ENCODE data around the gene TSKU.

The TSKU gene, protein sequence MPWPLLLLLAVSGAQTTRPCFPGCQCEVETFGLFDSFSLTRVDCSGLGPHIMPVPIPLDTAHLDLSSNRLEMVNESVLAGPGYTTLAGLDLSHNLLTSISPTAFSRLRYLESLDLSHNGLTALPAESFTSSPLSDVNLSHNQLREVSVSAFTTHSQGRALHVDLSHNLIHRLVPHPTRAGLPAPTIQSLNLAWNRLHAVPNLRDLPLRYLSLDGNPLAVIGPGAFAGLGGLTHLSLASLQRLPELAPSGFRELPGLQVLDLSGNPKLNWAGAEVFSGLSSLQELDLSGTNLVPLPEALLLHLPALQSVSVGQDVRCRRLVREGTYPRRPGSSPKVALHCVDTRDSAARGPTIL

DNA sequence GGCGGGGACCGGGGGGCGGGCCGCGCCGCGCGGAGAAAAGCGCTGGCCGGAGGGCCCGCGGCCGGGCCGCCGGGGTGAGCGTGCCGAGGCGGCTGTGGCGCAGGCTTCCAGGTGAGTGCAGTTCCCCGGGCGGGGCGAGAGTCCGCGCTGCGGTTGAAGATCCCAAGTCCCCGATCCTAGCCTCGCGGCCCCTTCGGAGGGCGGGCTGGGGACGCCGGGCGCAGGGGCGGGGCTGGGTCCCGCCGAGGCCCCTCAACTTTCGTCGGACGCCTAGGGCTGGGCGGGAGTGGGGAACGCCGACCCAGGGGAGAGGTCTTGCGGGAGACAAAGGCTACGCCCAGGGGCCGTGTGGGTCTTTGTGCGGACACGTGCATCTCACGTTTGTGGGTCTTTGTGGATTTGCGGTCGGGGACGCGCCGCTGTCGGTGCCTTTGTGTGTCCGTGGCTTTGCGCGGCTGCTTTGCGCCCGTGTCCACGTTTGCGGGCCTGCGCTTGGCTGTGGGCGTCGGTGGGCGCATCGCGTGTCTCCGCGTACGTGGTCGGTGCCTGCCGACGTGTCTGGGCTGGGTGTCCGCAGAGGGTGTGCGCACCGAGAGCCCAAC lies at the start of gene TSKU:
Gene TSKU (plus strand): TSS at position 63 of the 602 bp plus-strand sequence. CDS start 12,261 bp downstream, outside the sequence.
- DNase-seq (ENCODE audit: low read depth), result no peak

DNA sequence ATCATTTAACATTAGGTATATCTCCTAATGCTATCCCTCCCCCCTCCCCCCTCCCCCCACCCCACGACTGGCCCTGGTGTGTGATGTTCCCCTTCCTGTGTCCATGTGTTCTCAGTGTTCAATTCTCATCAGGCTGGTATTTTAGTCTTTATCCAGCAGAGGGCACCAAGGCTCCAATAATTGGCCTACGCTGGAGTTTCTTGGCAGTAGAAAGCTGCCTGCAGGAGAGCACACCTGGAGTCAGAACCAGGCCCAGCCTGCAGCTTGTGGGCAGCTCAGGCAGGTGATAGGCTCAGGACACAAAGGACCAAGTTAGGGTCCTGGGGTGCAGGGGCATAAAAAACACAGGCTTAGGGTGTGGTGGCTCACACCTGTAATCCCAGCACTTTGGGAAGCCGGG lies 49.2 kb upstream of the TSKU start:
- peak; percentile 39 for DNase-seq (ENCODE audit: low read depth)

DNA sequence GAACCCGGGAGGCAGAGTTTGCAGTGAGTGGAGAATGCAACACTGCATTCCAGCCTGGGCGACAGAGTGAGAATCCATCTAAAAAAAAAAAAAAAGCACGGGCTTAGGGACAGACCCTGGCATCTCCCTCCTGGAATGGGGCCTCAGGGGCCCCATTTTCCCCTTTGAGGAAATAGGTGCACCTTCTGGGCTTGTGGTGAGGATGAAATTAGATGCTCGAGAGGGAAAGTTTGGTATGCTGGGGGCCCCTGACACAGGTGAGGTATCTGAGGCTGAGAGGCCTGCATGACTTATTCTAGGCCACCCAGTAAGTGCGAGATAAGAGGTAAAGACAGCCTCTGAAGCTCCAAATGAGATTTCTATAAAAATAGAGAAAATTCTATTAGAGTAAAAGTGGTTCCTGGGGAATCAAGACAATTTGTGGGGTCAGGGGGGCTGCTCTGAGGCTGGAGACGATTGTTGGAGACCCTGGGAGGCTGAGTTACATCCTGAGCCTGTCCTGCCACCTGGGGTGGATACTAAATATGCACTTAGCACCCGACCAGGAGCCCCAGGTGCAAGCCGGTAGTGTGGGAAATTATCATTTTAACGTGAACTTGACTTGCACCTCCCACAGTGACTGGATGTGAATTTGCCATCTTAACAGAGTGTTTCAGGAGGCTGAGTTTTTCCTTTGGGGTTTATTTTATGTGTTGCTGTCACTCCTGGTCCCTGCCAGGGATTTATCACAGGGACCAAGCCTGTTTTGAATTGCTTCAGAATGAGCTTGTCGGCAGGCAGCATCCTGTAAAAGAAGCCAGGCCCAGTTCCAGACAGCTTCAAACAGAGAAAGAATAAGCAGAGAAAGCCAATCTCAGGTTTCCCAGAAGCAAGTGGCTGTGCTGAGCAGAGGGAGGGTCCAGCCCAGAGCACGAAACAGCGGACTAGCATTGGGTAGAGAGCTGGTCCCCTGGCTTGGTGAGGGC lies 48.4 kb upstream of the TSKU start:
- no peak for DNase-seq (ENCODE audit: low read depth)

DNA sequence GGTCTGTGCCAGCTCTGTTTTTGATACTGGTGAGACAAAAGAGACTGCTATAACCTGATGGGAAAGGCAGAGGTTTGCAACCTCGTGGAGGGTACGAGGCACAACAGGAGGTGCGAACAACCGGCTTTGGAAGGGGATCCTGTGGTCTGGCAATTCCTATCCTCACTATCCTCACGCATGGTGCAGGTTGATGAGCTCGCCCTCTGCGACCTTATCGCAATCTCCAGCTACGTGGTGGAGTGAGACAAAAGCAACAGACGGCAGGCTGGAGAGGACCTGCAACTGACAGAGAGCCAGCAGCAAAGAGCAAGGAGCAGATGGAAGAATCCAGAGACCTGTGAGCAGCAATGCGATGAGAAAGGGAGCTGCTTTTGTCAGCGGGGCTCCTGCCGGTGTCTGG lies 47.3 kb upstream of the TSKU start:
- DNase-seq (ENCODE audit: low read depth), result no peak

GRCh38 chr11:76736266-76736665 lies 46.9 kb upstream of the TSKU start:
- no peak for DNase-seq (ENCODE audit: low read depth)

- no peak for DNase-seq (ENCODE audit: low read depth)
Measured at GRCh38 chr11:76736773-76737495, 46.2 kb upstream of the TSKU start.

DNA sequence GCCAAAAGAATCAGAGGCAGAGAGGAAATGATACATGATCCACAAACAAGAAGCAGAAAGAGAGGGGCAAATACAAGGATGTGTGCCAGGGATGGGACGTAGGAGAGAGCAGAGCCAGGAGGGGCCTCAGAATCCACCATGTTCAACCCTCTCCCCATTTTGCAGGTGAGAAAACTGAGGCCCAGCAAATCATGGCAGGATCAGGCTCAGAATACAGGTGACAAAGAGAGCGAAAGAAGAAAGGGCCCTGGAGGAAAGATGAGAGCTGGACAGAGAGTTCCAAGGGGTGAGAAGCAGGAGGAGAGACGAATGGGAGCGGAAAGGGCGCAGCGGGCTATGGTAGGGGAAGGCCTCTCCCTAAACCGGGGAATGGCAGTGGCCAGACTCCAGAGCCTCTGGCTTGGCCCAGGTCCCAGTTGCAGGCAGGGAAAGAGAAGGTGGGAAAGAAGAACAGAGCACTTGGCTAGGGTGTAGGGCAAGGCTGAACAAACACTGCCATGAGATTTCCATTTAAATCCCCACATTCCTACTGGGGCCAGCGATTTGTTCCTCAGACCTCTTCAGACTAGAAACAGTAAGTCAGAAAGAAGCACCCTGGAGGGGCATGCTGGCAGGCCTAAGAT lies 44.4 kb upstream of the TSKU start:
- no peak for DNase-seq (ENCODE audit: low read depth)

- no peak for DNase-seq (ENCODE audit: low read depth)
Measured at GRCh38 chr11:76739798-76740197, 43.4 kb upstream of the TSKU start.

GRCh38 chr11:76740772-76741171 lies 42.4 kb upstream of the TSKU start:
- no peak for DNase-seq (ENCODE audit: low read depth)

- peak; percentile 51 for DNase-seq (ENCODE audit: low read depth)
Measured at GRCh38 chr11:76742902-76743301, 40.3 kb upstream of the TSKU start.

DNA sequence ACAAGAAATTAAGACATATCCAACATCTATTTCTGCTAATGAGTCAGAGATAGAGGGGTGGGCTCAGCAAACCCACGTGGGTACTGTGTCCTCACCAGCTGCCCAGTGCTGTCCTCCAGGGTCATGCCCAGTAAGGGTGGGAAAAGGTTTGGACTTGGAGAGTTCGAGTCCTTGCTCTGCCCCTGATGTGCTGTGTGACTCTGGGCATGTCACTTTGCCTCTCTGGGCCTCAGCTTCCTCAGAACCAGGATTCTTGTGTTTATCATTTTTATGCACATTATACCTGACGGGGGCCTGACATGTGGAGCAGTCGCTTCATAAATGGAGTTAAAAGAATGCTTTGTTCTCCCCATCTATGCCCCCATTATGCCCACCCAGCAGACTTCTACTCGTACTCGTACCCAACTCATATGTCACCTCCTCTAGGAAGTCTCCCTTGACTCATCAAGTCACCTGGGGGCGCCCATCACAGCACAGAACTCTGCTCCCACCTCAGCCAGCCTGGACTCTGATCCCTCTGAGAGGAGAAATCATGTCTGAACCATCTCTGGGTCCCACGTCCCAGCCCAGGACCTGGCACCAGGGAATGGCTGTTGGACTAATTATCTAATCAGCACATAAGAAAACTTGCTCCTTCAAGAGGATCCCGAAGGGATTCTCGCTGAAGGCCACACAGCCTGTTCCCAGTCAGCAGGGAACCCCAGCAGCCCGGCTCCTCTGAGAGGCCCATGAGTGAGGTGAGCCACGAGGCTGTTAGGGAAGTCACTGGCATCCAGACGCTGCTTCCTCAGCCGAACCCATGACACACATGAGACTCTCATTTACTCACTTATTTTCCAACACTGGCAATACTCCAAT lies 38.7 kb upstream of the TSKU start:
- DNase-seq (ENCODE audit: low read depth), result peak; percentile 60

GRCh38 chr11:76745044-76745376 lies 38.1 kb upstream of the TSKU start:
- no peak for DNase-seq (ENCODE audit: low read depth)

GRCh38 chr11:76745561-76746207 lies 37.5 kb upstream of the TSKU start:
- DNase-seq (ENCODE audit: low read depth), result no peak

DNA sequence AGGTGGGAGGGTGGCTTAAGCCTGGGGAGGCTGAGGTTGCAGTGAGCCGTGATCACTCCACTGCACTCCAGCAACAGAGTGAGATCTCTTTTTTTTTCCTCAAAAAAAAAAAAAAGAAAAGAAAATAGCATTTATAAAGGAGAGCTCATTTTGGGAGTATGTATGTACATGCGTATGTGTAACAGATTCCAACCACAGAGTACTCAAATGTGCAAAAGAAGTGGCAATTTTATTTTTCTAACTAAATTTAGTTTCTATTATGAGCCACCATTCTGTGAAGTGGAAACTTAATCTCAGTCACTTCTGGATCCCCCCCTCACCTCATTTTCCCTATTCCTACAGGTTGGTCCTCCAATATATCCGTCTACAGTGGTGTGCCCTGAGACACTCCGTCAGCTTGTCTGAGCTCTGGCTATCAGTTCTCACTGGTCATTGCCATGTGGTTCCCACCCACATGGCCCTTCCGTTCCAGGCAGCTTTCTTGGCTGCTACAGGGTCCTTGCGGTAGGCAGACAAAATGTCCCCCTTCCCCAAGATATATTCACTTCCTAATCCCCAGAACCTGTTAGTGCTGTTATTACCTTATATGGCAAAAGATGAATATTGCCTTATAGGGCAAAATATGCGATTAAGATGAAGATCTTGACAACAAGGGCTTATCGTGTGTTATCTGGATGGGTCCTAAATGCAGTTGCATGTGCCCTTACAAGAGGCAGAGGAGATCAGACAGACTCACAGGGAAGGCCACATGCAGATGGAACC lies 35.8 kb upstream of the TSKU start:
- no peak for DNase-seq (ENCODE audit: low read depth)

- no peak for DNase-seq (ENCODE audit: low read depth)
Measured at GRCh38 chr11:76747915-76748860, 35.0 kb upstream of the TSKU start.

DNA sequence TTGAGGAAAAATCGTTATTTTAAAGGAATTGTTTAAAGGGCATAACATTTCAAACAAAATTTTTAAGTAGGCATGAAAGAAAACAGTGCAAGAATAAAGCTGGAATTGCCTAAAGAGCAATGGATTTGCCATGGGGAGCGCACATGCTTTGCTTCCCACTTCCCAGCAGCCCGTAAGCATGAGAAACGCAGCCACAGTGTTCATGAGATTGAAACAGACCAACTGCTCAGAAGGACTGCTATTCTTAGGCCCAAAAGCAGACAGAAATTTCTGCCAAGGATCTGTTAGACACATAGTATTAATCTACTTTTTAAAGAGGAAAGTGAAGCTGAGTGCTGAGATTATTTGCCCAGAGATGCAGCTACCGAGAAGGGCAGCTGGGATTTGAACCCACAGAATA lies 34.2 kb upstream of the TSKU start:
- DNase-seq (ENCODE audit: low read depth), result no peak

DNA sequence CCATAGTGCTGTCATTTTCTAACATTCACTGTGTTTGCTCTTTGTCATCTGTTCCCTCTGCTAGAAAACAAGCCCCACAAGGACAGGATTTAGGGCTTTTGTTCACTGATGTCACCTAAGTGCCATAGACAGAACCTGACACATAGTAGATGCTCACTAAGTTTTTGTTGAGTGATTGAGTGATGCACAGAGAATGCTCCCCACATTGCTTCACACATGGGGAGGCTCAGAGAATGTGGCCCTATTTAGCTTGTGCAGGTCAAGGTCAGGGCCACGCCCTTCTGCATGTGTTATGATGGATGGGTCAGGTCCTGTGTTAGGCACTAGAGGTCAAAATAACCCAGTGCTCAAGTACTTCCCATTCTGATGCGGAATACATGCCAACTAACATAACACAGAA lies 33.1 kb upstream of the TSKU start:
- no peak for DNase-seq (ENCODE audit: low read depth)

GRCh38 chr11:76750746-76751145 lies 32.4 kb upstream of the TSKU start:
- DNase-seq (ENCODE audit: low read depth), result no peak
